ENCODE data around the gene MBD1.

The MBD1 gene

GRCh38 chr18:50275503-50276036 lies 5.8 kb downstream of the MBD1 start:
- TF ChIP-seq Cebpa-rat (IDR thresholded peaks at IDR 0.05), result no peak
- Histone ChIP-seq H3K4me2 (no peak overlapping the region), H4K20me1 (peaks cover 45% of the 10 kb centered on the region), H3K9ac (no peak overlapping the region), H3K4me3 (no peak overlapping the region), H3K9me3 (no peaks in the 10 kb centered on the region), H3K27me3 (no peaks in the 10 kb centered on the region; the same call in 1 of the 2 replicates), H3K27ac (no peak overlapping the region), H3K36me3 (peaks cover 88% of the 10 kb centered on the region), H3K4me1 (peaks cover 20% of the 10 kb centered on the region)

- H3K27me3 ChIP-seq, result no peaks in the 10 kb centered on the region; the same call in 1 of the 2 replicates
- H3K4me3 ChIP-seq, result no peak overlapping the region
- peaks cover 94% of the 10 kb centered on the region for H3K36me3 ChIP-seq
- H3K27ac ChIP-seq, result no peak overlapping the region
- H3K4me2 ChIP-seq, result no peak overlapping the region
- TF ChIP-seq Cebpa-rat (IDR thresholded peaks at IDR 0.05), result no peak
- peaks cover 14% of the 10 kb centered on the region for H3K4me1 ChIP-seq
- peaks cover 49% of the 10 kb centered on the region for H4K20me1 ChIP-seq
- no peak overlapping the region for H3K9ac ChIP-seq
- no peaks in the 10 kb centered on the region for H3K9me3 ChIP-seq
Observed at GRCh38 chr18:50274941-50275340, 6.4 kb downstream of the MBD1 start.

GRCh38 chr18:50274044-50274442 lies 7.3 kb downstream of the MBD1 start:
- Histone ChIP-seq H3K4me1 (peaks cover 5% of the 10 kb centered on the region), H3K36me3 (peaks cover 95% of the 10 kb centered on the region), H3K4me3 (no peak overlapping the region), H3K27ac (no peak overlapping the region), H3K27me3 (no peaks in the 10 kb centered on the region; the same call in 1 of the 2 replicates), H3K4me2 (no peak overlapping the region), H3K9me3 (no peaks in the 10 kb centered on the region), H4K20me1 (peaks cover 47% of the 10 kb centered on the region), H3K9ac (no peak overlapping the region)
- no peak for TF ChIP-seq Cebpa-rat (IDR thresholded peaks at IDR 0.05)

- no peak for TF ChIP-seq Cebpa-rat (IDR thresholded peaks at IDR 0.05)
- Histone ChIP-seq H3K4me2 (no peak overlapping the region), H3K4me1 (peaks cover 3% of the 10 kb centered on the region), H4K20me1 (peaks cover 49% of the 10 kb centered on the region), H3K27ac (no peak overlapping the region), H3K27me3 (no peaks in the 10 kb centered on the region; the same call in 1 of the 2 replicates), H3K9me3 (no peaks in the 10 kb centered on the region), H3K36me3 (peaks cover 95% of the 10 kb centered on the region), H3K4me3 (no peak overlapping the region), H3K9ac (no peak overlapping the region)
Observed at GRCh38 chr18:50273203-50274043, 7.9 kb downstream of the MBD1 start.

GRCh38 chr18:50272568-50272967 lies 8.8 kb downstream of the MBD1 start:
- no peak overlapping the region for H3K4me3 ChIP-seq
- no peak overlapping the region for H3K9ac ChIP-seq
- H3K27me3 ChIP-seq, result no peaks in the 10 kb centered on the region; the same call in 1 of the 2 replicates
- H3K9me3 ChIP-seq, result no peaks in the 10 kb centered on the region
- H3K27ac ChIP-seq, result no peak overlapping the region
- peaks cover 47% of the 10 kb centered on the region for H4K20me1 ChIP-seq
- H3K4me2 ChIP-seq, result no peak overlapping the region
- H3K4me1 ChIP-seq, result peaks cover 11% of the 10 kb centered on the region
- no peak for TF ChIP-seq Cebpa-rat (IDR thresholded peaks at IDR 0.05)
- H3K36me3 ChIP-seq, result peaks cover 87% of the 10 kb centered on the region

- peak overlapping the region; percentile 62 for H3K4me3 ChIP-seq
- H3K27ac ChIP-seq, result no peak overlapping the region
- peaks cover 31% of the 10 kb centered on the region for H3K4me1 ChIP-seq
- H3K9me3 ChIP-seq, result no peaks in the 10 kb centered on the region
- H3K36me3 ChIP-seq, result peaks cover 45% of the 10 kb centered on the region
- H3K27me3 ChIP-seq, result no peaks in the 10 kb centered on the region
- peak overlapping the region; percentile 84 for H3K4me2 ChIP-seq
- 0 out of 2 replicates have a peak overlapping the region, but pooled peaks have one; percentile 5 for H3K9ac ChIP-seq
- H4K20me1 ChIP-seq, result peaks cover 40% of the 10 kb centered on the region
- TF ChIP-seq Cebpa-rat (IDR thresholded peaks at IDR 0.05), result no peak
Observed at GRCh38 chr18:50268022-50268747, 13.1 kb downstream of the MBD1 start.

- 0 out of 2 replicates have a peak within 1 kb of the TSS, but pooled peaks have one; percentile 26 for H3K9ac ChIP-seq
Observed at GRCh38 chr18:50266248-50266704, 15.0 kb downstream of the MBD1 start, which contains the start of gene CFAP53. Gene CFAP53 (minus strand): TSS chr18:50266495. CDS start chr18:50266404, 91 bp downstream.

GRCh38 chr18:50262977-50263376 lies 18.3 kb downstream of the MBD1 start:
- Histone ChIP-seq H3K27me3 (no peaks in the 10 kb centered on the region), H3K9ac (no peak overlapping the region), H3K4me2 (no peak overlapping the region), H3K36me3 (no peaks in the 10 kb centered on the region), H3K4me3 (no peak overlapping the region), H3K9me3 (peaks cover 4% of the 10 kb centered on the region; the same call in 1 of the 2 replicates), H4K20me1 (peaks cover 1% of the 10 kb centered on the region; the same call in 1 of the 2 replicates), H3K27ac (no peak overlapping the region), H3K4me1 (peaks cover 23% of the 10 kb centered on the region)
- no peak for TF ChIP-seq Cebpa-rat (IDR thresholded peaks at IDR 0.05)

More at GRCh38 chr18:50266248-50266704, 15.0 kb downstream of the MBD1 start, which contains the start of gene CFAP53:
- Histone ChIP-seq H3K4me2 (peak within 1 kb of the TSS; percentile 91), H4K20me1 (peaks cover 27% of the 10 kb centered on the region), H3K27me3 (no peaks in the 10 kb centered on the region), H3K9me3 (no peaks in the 10 kb centered on the region), H3K36me3 (peaks cover 26% of the 10 kb centered on the region), H3K4me3 (peak within 1 kb of the TSS; percentile 67), H3K4me1 (peaks cover 31% of the 10 kb centered on the region), H3K27ac (peak within 1 kb of the TSS; percentile 7; the same call in 1 of the 2 replicates)
- TF ChIP-seq Cebpa-rat (IDR thresholded peaks at IDR 0.05), result no peak

GRCh38 chr18:50250935-50251334 lies 30.4 kb downstream of the MBD1 start:
- H3K27ac ChIP-seq, result no peak overlapping the region

More at GRCh38 chr18:50250935-50251334, 30.4 kb downstream of the MBD1 start:
- H3K4me2 ChIP-seq, result no peak overlapping the region
- H3K4me3 ChIP-seq, result no peak overlapping the region
- H3K27me3 ChIP-seq, result no peaks in the 10 kb centered on the region
- H3K9me3 ChIP-seq, result no peaks in the 10 kb centered on the region
- no peak overlapping the region for H3K9ac ChIP-seq
- no peaks in the 10 kb centered on the region for H4K20me1 ChIP-seq
- no peaks in the 10 kb centered on the region for H3K36me3 ChIP-seq
- H3K4me1 ChIP-seq, result no peaks in the 10 kb centered on the region
- no peak for TF ChIP-seq Cebpa-rat (IDR thresholded peaks at IDR 0.05)
